Activated CD4-positive, alpha-beta T cell treated with anti-CD3 and anti-CD28 coated beads, Interleukin-2, amount 10 ng/mL, durations not matched to agents 24 days and 14 days (primary cell): ENCODE measurements around the gene ZNF624. TPM values are rescaled to one million over a fixed set of nuclear protein-coding genes. Genes with fewer than 3 reads are reported as not detected.

ENCODE experiments used
- DNase-seq: peaks from one replicate; pipeline ENCODE4 v3.0.0; 2022
- H3K27ac Mint-ChIP-seq: one replicate; pipeline ENCODE4 v1.8.0; 2022; ENCODE audit warnings: mild to moderate bottlenecking, mixed read lengths
- H3K27me3 Mint-ChIP-seq: one replicate; pipeline ENCODE4 v1.8.0; 2022; ENCODE audit warnings: mixed read lengths
- H3K36me3 Mint-ChIP-seq: one replicate; pipeline ENCODE4 v1.8.0; 2022; ENCODE audit warnings: low read depth, mild to moderate bottlenecking, mixed read lengths
- H3K4me1 Mint-ChIP-seq: one replicate; pipeline ENCODE4 v1.8.0; 2021; ENCODE audit warnings: mixed read lengths
- H3K4me3 Mint-ChIP-seq: one replicate; pipeline ENCODE4 v1.8.0; 2022; ENCODE audit warnings: mild to moderate bottlenecking, moderate library complexity, mixed read lengths
- H3K9me3 Mint-ChIP-seq: one replicate; pipeline ENCODE4 v1.8.0; 2021; ENCODE audit warnings: mixed read lengths
- intact Hi-C: fragments of 100-400 bp; cut with micrococcal nuclease; formaldehyde crosslinking; loops from one replicate; pipeline ENCODE4 v1.15.1; 2023
- total RNA-seq: library from RNA; stranded (reverse); gene quantifications from 2 replicates; pipeline ENCODE4 v1.2.3, GENCODE V29; 2022

The ZNF624 gene
- total RNA-seq, 1 donor from 2014 or later = 3.4 TPM

GRCh38 chr17:16652252-16652651 lies 1.4 kb downstream of the ZNF624 start:
- Mint-ChIP-seq H3K36me3 (peaks cover 7% of the 10 kb centered on the region), H3K4me1 (peaks cover 12% of the 10 kb centered on the region), H3K27ac (no peak overlapping the region), H3K9me3 (no peaks in the 10 kb centered on the region), H3K4me3 (no peak overlapping the region), H3K27me3 (peaks cover 7% of the 10 kb centered on the region)
- intact Hi-C loops = loop anchor here (2.0 to 5.0 kb wide), 2 partner anchors 65 to 117 kb away; no protein-coding TSS in a partner anchor
- DNase-seq = no peak

- intact Hi-C loops = no loop called here
- H3K4me3 Mint-ChIP-seq = no peak overlapping the region
Observed at GRCh38 chr17:16649585-16649984, 4.1 kb downstream of the ZNF624 start.

GRCh38 chr17:16639438-16639837 lies 14.2 kb downstream of the ZNF624 start:
- peaks cover 24% of the 10 kb centered on the region for H3K36me3 Mint-ChIP-seq
- intact Hi-C loops = no loop called here
- no peak for DNase-seq
- H3K27me3 Mint-ChIP-seq = no peaks in the 10 kb centered on the region
- peaks cover 19% of the 10 kb centered on the region for H3K9me3 Mint-ChIP-seq
- no peak overlapping the region for H3K27ac Mint-ChIP-seq
- no peaks in the 10 kb centered on the region for H3K4me1 Mint-ChIP-seq
- H3K4me3 Mint-ChIP-seq = no peak overlapping the region

More at GRCh38 chr17:16649585-16649984, 4.1 kb downstream of the ZNF624 start:
- DNase-seq = no peak
- no peaks in the 10 kb centered on the region for H3K9me3 Mint-ChIP-seq
- H3K36me3 Mint-ChIP-seq = peaks cover 9% of the 10 kb centered on the region
- H3K27ac Mint-ChIP-seq = no peak overlapping the region
- H3K4me1 Mint-ChIP-seq = peaks cover 12% of the 10 kb centered on the region
- H3K27me3 Mint-ChIP-seq = no peaks in the 10 kb centered on the region

- H3K4me3 Mint-ChIP-seq = no peak overlapping the region
- intact Hi-C loops = no loop called here
- H3K4me1 Mint-ChIP-seq = no peaks in the 10 kb centered on the region
- H3K27me3 Mint-ChIP-seq = no peaks in the 10 kb centered on the region
- H3K9me3 Mint-ChIP-seq = peaks cover 44% of the 10 kb centered on the region
- no peak for DNase-seq
- no peak overlapping the region for H3K27ac Mint-ChIP-seq
- H3K36me3 Mint-ChIP-seq = peaks cover 37% of the 10 kb centered on the region
Observed at GRCh38 chr17:16623282-16623681, 30.4 kb downstream of the ZNF624 start.

GRCh38 chr17:16622540-16623277 lies 30.9 kb downstream of the ZNF624 start:
- Mint-ChIP-seq H3K36me3 (peaks cover 32% of the 10 kb centered on the region), H3K27me3 (no peaks in the 10 kb centered on the region), H3K9me3 (peaks cover 44% of the 10 kb centered on the region), H3K27ac (no peak overlapping the region), H3K4me1 (no peaks in the 10 kb centered on the region), H3K4me3 (no peak overlapping the region)
- DNase-seq = no peak
- intact Hi-C loops = no loop called here

- no peak overlapping the region for H3K27ac Mint-ChIP-seq
- H3K27me3 Mint-ChIP-seq = no peaks in the 10 kb centered on the region
- peaks cover 42% of the 10 kb centered on the region for H3K9me3 Mint-ChIP-seq
- H3K36me3 Mint-ChIP-seq = peaks cover 3% of the 10 kb centered on the region
- H3K4me3 Mint-ChIP-seq = no peak overlapping the region
- no peak for DNase-seq
- intact Hi-C loops = no loop called here
- H3K4me1 Mint-ChIP-seq = no peaks in the 10 kb centered on the region
Observed at GRCh38 chr17:16617481-16618060, 36.1 kb downstream of the ZNF624 start.

GRCh38 chr17:16599537-16599936 lies 54.1 kb downstream of the ZNF624 start:
- H3K27ac Mint-ChIP-seq = no peak overlapping the region
- H3K36me3 Mint-ChIP-seq = no peaks in the 10 kb centered on the region
- peak; percentile 37 for DNase-seq
- H3K4me3 Mint-ChIP-seq = no peak overlapping the region
- peaks cover 3% of the 10 kb centered on the region for H3K27me3 Mint-ChIP-seq
- intact Hi-C loops = no loop called here
- H3K4me1 Mint-ChIP-seq = no peaks in the 10 kb centered on the region
- H3K9me3 Mint-ChIP-seq = peaks cover 16% of the 10 kb centered on the region

- no peak overlapping the region for H3K4me3 Mint-ChIP-seq
- DNase-seq = peak; percentile 17
- H3K36me3 Mint-ChIP-seq = no peaks in the 10 kb centered on the region
- no peak overlapping the region for H3K27ac Mint-ChIP-seq
- no peaks in the 10 kb centered on the region for H3K9me3 Mint-ChIP-seq
- H3K27me3 Mint-ChIP-seq = peaks cover 15% of the 10 kb centered on the region
- H3K4me1 Mint-ChIP-seq = peaks cover 3% of the 10 kb centered on the region
- intact Hi-C loops = no loop called here
Observed at GRCh38 chr17:16593356-16594102, 60.1 kb downstream of the ZNF624 start.

- Mint-ChIP-seq H3K9me3 (peaks cover 3% of the 10 kb centered on the region), H3K36me3 (no peaks in the 10 kb centered on the region), H3K27me3 (peaks cover 41% of the 10 kb centered on the region), H3K4me3 (peak overlapping the region; percentile 72), H3K4me1 (peaks cover 6% of the 10 kb centered on the region), H3K27ac (no peak overlapping the region)
- intact Hi-C loops = loop anchor here (1.0 to 10.0 kb wide), 4 partner anchors 21 to 375 kb away; partner anchors contain the start of genes NCOR1, PIGL, ZNF287 and ZNF624
- peak; percentile 98 for DNase-seq
Observed at GRCh38 chr17:16589097-16589969, 64.3 kb downstream of the ZNF624 start.

GRCh38 chr17:16585796-16586195 lies 67.9 kb downstream of the ZNF624 start:
- no peak for DNase-seq
- Mint-ChIP-seq H3K4me3 (no peak overlapping the region), H3K4me1 (peaks cover 10% of the 10 kb centered on the region), H3K27ac (no peak overlapping the region), H3K9me3 (peaks cover 4% of the 10 kb centered on the region), H3K36me3 (no peaks in the 10 kb centered on the region), H3K27me3 (peaks cover 41% of the 10 kb centered on the region)
- intact Hi-C loops = loop anchor here (5.0 to 10.0 kb wide), 2 partner anchors 67 to 371 kb away; partner anchors contain the start of genes NCOR1, PIGL and ZNF624

- peak; percentile 97 for DNase-seq
- Mint-ChIP-seq H3K4me3 (peak overlapping the region; percentile 82), H3K27ac (peak overlapping the region; percentile 9), H3K4me1 (peaks cover 7% of the 10 kb centered on the region), H3K36me3 (no peaks in the 10 kb centered on the region), H3K9me3 (peaks cover 4% of the 10 kb centered on the region), H3K27me3 (peaks cover 38% of the 10 kb centered on the region)
- intact Hi-C loops = loop anchor here (10.0 kb wide), 1 partner anchor 370 kb away; the partner anchor contains the start of genes NCOR1 and PIGL
Observed at GRCh38 chr17:16584273-16584995, 69.2 kb downstream of the ZNF624 start.

GRCh38 chr17:16583781-16584180 lies 69.9 kb downstream of the ZNF624 start:
- H3K27me3 Mint-ChIP-seq = peaks cover 38% of the 10 kb centered on the region
- H3K4me3 Mint-ChIP-seq = peak overlapping the region; percentile 82
- H3K4me1 Mint-ChIP-seq = peaks cover 7% of the 10 kb centered on the region
- intact Hi-C loops = loop anchor here (10.0 kb wide), 1 partner anchor 369 kb away; the partner anchor contains the start of genes NCOR1 and PIGL
- no peak for DNase-seq
- H3K36me3 Mint-ChIP-seq = no peaks in the 10 kb centered on the region
- peak overlapping the region; percentile 9 for H3K27ac Mint-ChIP-seq
- H3K9me3 Mint-ChIP-seq = peaks cover 4% of the 10 kb centered on the region
